BE2C (cell line): Measurements from ENCODE around the gene MARVELD1.

Experiments used
- DNase-seq: peaks from one replicate; pipeline ENCODE4 v3.0.0-alpha.2; 2020
- H3K27me3 ChIP-seq: fragments of 250-450 bp; sonication (Bioruptor Pico); 2 replicates; pipeline ENCODE4 v1.5.1; 2020; ENCODE audit warnings: mild to moderate bottlenecking
- H3K36me3 ChIP-seq: fragments of 250-450 bp; sonication (Bioruptor Pico); 2 replicates; pipeline ENCODE4 v1.5.1; 2020; ENCODE audit warnings: mild to moderate bottlenecking
- H3K4me1 ChIP-seq: fragments of 250-450 bp; sonication (Bioruptor Pico); 2 replicates; pipeline ENCODE4 v1.5.1; 2020
- H3K4me3 ChIP-seq: 2 replicates; pipeline ENCODE4 v1.5.1; 2011; ENCODE audit warnings: low read depth, low read length
- H3K9me3 ChIP-seq: fragments of 250-450 bp; sonication (Bioruptor Pico); 2 replicates; pipeline ENCODE4 v1.5.1; 2020
- TF ChIP-seq, protein P1 (sequence below): IDR thresholded peaks from 2 replicates; pipeline ENCODE4 v1.5.1; 2012; ENCODE audit warnings: mild to moderate bottlenecking, low read depth, low read length

Gene MARVELD1

DNA sequence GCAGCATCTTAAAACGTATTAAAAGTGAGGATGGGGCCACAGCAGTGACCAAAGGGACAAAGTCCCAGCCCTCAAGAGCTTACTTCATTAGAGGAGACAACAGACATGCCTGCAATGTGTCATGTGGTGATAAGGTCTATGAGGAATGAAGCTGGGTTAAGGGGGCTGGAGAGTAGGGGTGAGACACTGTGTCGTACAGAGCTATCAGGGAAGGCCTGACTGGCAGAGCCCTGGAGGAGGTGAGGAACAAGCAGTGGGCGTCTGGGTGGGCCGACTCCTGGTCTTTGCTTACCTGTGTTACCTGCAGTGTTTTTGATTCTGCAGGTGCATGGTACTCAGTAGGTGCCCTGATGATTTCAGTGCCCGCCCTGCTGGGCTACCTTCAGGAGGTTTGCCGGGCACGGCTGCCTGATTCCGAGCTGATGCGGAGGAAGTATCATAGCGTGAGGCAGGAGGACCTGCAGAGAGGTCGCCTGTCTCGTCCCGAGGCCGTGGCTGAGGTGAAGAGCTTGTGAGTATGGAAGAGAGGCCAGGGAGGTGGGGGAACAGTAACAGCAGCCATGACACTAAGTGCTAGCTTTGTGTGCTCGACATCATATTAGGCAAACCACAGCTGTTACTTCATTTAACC, 31.0 kb downstream of the MARVELD1 start:
- TF ChIP-seq, protein P1, sequence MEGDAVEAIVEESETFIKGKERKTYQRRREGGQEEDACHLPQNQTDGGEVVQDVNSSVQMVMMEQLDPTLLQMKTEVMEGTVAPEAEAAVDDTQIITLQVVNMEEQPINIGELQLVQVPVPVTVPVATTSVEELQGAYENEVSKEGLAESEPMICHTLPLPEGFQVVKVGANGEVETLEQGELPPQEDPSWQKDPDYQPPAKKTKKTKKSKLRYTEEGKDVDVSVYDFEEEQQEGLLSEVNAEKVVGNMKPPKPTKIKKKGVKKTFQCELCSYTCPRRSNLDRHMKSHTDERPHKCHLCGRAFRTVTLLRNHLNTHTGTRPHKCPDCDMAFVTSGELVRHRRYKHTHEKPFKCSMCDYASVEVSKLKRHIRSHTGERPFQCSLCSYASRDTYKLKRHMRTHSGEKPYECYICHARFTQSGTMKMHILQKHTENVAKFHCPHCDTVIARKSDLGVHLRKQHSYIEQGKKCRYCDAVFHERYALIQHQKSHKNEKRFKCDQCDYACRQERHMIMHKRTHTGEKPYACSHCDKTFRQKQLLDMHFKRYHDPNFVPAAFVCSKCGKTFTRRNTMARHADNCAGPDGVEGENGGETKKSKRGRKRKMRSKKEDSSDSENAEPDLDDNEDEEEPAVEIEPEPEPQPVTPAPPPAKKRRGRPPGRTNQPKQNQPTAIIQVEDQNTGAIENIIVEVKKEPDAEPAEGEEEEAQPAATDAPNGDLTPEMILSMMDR, result no peak
- Histone ChIP-seq H3K27me3 (no peaks in the 10 kb centered on the region), H3K4me1 (peaks cover 15% of the 10 kb centered on the region), H3K36me3 (peaks cover 9% of the 10 kb centered on the region), H3K9me3 (no peaks in the 10 kb centered on the region), H3K4me3 (no peak overlapping the region)
- peak; percentile 31 for DNase-seq

- Histone ChIP-seq H3K4me1 (peaks cover 12% of the 10 kb centered on the region), H3K9me3 (no peaks in the 10 kb centered on the region), H3K4me3 (no peak overlapping the region), H3K27me3 (no peaks in the 10 kb centered on the region), H3K36me3 (peaks cover 13% of the 10 kb centered on the region)
- no peak for DNase-seq
- TF ChIP-seq, protein P1, result no peak
Observed at GRCh38 chr10:97747573-97747972, 34.0 kb downstream of the MARVELD1 start.

- H3K36me3 ChIP-seq, result peaks cover 17% of the 10 kb centered on the region
- H3K4me3 ChIP-seq, result no peak overlapping the region
- no peak for DNase-seq
- peaks cover 9% of the 10 kb centered on the region for H3K4me1 ChIP-seq
- H3K9me3 ChIP-seq, result no peaks in the 10 kb centered on the region
- H3K27me3 ChIP-seq, result no peaks in the 10 kb centered on the region
- TF ChIP-seq, protein P1, result no peak
Observed at GRCh38 chr10:97748116-97748515, 34.6 kb downstream of the MARVELD1 start.

DNA sequence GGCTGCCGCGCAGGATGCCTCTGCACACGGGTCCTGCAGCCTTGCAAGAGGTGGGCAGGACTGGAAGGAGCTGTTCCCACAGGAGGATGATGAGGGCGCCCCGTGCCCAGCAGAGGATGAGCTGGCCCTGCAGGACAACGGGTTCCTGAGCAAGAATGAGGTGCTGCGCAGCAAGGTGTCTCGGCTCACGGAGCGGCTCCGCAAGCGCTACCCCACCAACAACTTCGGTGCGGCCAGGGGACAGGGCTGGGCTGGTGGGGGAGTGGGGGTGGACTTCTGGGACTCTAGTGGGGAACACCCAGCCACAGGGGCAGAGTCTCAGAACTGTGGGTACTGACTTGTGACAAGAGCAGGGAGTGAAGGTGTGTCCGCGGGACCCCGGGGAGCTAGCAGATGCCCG, 39.4 kb downstream of the MARVELD1 start:
- Histone ChIP-seq H3K9me3 (no peaks in the 10 kb centered on the region), H3K36me3 (peaks cover 16% of the 10 kb centered on the region), H3K4me1 (no peaks in the 10 kb centered on the region), H3K4me3 (no peak overlapping the region), H3K27me3 (no peaks in the 10 kb centered on the region)
- TF ChIP-seq, protein P1, result no peak
- no peak for DNase-seq

- TF ChIP-seq, protein P1, result no peak
- no peaks in the 10 kb centered on the region for H3K9me3 ChIP-seq
- no peak overlapping the region for H3K4me3 ChIP-seq
- H3K36me3 ChIP-seq, result peaks cover 16% of the 10 kb centered on the region
- DNase-seq, result no peak
- no peaks in the 10 kb centered on the region for H3K4me1 ChIP-seq
- H3K27me3 ChIP-seq, result no peaks in the 10 kb centered on the region
Observed at GRCh38 chr10:97754726-97755125, 41.2 kb downstream of the MARVELD1 start.

DNA sequence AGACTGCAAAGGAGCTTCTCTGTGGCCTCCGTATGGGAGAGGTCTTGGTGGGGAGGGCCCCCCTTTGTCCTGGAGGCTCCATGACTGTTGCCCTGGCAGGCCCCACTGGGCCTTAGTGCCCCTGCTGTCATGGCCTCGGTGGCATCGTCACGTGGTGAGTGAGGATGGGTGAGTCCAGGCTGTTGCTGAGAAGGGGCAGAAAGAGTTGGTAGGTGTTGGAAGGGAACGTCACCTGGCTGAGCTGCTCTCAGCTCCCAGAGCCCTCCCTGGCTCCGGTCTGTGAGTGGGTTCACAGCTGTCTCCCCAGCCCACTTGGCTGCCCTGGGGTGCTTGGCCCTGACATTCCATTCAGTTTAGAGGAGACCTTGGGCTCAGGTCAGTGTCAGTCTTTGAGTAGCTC, 42.2 kb downstream of the MARVELD1 start:
- Histone ChIP-seq H3K36me3 (peaks cover 12% of the 10 kb centered on the region), H3K4me1 (no peaks in the 10 kb centered on the region), H3K4me3 (no peak overlapping the region), H3K27me3 (no peaks in the 10 kb centered on the region), H3K9me3 (no peaks in the 10 kb centered on the region)
- no peak for DNase-seq
- TF ChIP-seq, protein P1, result no peak
